ENCODE data around the gene TBCE.

TBCE gene, protein sequence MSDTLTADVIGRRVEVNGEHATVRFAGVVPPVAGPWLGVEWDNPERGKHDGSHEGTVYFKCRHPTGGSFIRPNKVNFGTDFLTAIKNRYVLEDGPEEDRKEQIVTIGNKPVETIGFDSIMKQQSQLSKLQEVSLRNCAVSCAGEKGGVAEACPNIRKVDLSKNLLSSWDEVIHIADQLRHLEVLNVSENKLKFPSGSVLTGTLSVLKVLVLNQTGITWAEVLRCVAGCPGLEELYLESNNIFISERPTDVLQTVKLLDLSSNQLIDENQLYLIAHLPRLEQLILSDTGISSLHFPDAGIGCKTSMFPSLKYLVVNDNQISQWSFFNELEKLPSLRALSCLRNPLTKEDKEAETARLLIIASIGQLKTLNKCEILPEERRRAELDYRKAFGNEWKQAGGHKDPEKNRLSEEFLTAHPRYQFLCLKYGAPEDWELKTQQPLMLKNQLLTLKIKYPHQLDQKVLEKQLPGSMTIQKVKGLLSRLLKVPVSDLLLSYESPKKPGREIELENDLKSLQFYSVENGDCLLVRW

DNA sequence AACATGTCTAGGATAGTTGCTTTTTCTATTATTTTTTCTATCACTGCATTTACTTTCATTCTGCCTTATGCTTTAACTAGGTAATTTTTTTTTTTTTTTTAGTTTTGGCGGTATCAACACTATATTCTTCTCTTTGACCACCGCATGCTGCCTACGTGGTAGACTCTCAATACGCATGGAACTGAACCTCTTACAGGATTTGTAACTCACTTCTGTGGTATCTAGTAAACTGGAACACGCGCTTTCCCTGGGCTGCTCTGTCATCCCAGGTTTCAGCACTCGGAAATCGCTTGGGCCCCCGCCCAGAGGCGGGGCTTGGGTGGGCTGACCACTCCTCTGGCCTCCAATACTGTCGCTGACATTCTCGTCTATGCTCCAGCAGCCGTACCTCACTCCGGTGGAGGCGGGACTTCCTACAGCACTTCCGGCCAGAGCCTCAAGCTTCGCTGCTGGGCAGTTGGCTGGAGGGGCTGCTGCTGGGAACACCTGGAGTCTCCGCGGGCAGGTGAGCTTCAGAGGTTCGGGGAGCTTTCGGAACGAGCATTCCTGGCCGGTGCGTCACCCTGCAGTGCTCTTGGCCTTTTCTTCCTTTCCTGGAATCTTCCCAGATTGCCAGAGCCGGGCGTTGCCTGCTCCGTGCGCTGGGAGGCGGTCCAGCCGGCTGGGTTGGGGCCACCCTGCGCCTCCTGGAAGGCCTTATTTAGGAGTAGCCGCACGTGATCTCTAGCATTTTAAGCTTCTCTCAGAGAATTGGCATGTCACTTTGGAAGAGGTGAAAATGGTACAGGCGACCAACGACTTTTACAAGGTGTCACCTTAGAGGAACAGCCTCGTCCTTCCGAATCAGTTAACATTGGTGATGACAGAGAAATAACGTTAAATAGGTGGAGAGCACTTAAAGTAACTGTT lies at the start of gene TBCE:
Gene TBCE, plus strand, starts transcription at position 428 of the 909 bp plus-strand sequence. CDS start 12,623 bp downstream, outside the sequence.
- peak; percentile 48 to 97 (median 91) for DNase-seq

DNA sequence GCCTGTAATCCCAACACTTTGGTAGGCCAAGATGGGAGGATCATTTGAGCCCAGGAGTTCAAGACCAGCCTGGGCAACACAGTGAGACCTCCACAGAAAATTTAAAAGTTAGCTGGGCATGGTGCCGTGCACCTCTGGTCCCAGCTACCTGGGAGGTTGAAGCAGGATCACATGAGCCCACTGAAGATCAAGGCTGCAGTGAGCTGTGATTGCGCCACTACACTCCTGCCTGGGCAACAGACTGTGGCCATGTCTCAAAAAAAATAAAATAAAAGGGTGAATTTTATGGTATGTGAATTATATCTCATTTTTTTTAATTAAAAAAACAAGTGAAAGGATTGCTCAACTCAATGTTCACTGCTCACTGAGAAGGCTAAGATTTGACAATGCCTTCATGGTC lies 48.0 kb upstream of the TBCE start:
- no peak for DNase-seq

DNA sequence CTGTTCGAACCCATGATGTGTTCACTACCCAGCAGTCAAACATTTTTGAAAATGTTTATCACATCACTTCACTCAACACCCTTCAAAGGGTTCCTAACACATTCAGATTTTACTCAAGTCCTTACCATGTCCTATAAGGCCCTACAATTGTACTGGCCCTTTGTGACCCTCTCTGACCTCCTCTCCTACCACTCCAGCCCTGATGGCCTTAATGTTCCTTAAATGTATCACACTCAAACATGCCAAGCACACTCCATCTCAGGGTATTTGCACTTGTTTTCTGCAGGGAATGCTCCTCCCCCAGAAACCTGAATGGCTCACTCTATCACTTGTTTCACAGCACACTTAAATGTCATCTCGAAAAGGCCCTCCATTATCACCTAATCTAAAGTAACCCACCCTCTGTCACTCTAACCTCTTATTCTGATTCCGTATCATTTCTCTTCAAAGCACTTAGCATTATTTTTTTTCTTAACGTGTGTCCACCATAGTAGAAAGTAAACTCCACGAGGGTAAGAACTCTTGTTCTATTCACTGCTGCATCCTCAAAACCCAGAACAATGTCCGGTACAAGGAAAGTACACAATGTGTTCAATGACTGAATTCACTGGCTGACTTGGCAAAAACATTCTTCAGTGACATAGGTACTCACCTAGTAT lies 46.6 kb upstream of the TBCE start:
- DNase-seq: no peak

DNA sequence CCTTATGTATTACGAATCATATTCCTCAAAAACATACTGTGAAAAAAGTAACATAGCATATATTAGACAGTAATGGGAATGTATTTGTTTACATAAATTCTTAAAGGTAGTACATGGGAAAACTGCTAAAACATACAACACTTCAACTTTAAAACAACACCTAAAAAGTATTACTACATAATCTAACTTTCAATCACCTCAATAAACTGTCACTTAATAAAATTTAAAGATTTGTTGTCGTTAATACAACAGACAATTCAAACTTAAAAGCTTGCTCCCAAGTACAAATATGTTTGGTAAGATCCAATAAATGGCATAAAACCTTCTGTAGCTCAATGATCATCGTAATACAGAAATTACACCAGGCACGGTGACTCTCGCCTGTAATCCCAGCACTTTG lies 42.9 kb upstream of the TBCE start:
- DNase-seq: no peak

DNA sequence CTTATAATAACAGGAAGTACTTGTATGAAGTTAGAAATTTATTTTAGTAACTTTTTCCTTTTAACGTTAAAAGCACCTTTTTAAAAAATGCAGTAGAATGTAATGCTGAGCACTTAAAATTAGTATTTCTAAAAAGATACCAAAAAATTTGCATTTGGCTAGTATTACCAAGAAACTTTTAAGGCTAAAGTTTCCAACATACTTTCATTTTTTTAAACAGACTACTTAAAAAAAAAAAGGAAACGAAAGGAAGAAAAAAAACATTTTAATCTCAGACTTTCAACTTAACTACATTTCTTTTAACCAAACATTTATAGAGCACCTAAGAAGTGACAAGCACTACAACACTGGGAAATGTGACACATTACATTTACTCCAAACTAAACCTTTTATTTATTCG lies 42.1 kb upstream of the TBCE start:
- no peak for DNase-seq

- DNase-seq: no peak
These were observed 41.4 kb upstream of the TBCE start for GRCh38 chr1:235325854-235326253.

DNA sequence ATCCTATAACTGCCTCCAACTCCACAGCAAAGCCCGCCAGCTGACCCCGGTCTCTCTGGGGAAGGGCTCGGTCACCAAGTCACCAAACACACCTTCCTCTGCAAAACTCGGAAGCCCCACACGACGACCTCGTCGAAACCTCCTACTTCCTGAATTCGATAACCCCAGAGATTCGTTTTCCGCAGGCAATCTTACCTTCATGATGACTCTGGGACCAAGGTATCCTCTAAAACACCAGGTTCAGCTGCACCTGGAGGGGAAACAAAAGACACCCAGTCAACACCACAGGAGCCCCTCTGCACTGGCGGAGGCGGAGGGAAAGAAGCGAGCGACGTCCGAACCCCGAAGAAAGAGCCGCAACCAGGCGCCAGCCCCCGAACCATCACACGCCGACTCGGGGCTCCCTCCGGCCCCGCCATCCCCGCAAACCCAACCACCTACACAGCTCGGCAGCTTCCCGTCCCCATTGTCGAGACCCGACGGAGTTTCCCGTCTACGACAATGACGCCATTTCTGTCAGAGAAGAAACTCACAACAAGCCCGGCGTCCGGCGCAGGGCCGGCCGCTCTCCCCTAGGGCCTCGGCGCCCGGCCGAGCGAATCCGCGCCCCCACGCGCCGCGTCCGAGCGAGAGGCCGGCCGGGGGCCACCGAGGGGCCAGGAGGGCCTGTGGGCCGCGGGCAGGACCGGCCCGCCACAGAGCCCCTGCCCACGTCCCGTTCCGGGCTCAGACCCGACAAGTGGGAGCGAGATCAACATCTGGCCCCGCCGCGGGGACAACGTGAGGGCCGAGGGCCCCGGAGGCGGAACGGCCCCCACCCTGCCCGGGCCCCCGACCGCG lies 40.3 kb upstream of the TBCE start:
- peak in 32 of 58 donors; percentile 6 to 46 (median 27) for DNase-seq

DNA sequence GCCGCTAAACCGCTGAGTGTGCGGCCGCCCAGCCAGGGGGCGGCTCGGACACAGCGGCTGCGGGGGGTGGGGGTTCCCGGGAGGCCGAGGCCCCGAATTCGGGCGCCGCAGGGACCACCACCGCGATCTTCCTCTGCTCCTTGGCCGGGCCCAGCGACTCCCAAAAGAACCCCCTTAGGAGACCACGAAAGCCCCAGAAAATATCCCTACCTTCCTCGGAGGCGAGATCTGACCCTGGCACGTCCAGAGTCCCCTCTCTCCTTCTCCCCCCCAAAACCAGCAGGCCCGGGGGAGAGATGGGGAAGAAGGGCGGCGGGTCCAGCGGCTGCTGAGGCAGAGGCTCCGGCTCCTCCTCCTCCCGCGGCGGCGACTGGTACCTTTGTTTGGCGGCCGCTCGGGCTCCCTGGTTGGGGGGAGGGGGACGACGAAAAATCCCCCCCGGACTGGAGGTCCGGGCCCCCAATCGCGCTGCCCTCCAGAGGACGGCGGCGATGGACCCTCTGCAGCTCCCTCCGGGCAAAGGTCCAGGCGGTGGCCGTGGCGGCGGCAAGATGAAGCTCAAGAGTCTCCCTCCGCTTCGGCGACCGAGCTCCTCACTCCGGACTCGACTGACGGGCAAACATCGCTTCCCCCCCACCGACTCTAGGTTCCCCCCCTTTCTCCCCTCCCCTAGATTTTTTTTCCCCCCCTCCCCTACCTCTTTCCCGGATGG lies 39.5 kb upstream of the TBCE start, which contains the start of gene ARID4B:
Gene ARID4B, minus strand, starts transcription at position 621 of the 712 bp plus-strand sequence. CDS start 1,260 bp downstream, outside the sequence.
- peak in 26 of 58 donors; percentile 25 to 95 (median 82) for DNase-seq

DNA sequence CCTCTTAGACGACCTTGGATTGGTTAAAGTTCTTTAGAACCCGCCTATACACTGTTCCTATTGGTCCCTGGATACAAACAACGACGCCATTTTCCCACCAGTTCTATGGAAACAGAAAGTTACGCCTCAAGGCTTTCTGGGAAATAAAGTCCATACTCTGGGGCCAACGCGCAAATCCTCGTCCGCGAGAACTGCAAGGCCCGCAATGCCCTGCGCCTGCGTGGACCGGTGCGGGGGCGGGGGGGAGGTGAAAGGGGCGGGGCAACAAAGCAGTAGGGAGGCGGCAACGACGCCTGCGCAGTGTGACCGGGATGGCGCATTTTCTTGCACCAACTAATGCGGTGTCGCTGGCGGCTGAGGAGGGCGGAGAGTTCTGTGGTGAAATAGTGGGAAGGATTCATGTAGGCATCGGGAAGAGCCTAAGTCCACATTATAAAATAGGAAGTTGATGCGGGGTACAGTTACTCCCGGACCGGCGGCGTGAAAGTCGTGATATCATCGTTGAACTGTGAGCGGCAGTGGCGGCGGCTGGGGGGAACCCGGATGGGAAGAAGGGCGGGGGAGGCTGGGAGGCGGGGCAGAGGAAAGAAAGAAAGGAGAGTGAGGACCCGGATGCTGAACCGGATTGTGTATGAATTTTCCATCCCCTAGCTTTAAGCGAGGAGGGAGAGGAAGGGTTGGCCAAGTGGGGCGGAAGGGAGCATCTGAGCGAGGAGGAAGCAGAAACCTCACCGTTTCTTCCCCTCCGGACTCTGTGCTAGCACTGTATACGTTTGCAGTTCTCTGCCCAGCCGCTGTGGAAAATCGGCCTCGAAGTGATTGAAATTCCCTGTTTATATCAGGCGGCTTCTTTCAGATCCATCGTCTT lies 38.7 kb upstream of the TBCE start, which contains the start of gene GGPS1:
Gene GGPS1, plus strand, starts transcription at position 300 of the 868 bp plus-strand sequence. CDS start 6,695 bp downstream, outside the sequence.
- peak; percentile 92 to 100 (median 98) for DNase-seq

DNA sequence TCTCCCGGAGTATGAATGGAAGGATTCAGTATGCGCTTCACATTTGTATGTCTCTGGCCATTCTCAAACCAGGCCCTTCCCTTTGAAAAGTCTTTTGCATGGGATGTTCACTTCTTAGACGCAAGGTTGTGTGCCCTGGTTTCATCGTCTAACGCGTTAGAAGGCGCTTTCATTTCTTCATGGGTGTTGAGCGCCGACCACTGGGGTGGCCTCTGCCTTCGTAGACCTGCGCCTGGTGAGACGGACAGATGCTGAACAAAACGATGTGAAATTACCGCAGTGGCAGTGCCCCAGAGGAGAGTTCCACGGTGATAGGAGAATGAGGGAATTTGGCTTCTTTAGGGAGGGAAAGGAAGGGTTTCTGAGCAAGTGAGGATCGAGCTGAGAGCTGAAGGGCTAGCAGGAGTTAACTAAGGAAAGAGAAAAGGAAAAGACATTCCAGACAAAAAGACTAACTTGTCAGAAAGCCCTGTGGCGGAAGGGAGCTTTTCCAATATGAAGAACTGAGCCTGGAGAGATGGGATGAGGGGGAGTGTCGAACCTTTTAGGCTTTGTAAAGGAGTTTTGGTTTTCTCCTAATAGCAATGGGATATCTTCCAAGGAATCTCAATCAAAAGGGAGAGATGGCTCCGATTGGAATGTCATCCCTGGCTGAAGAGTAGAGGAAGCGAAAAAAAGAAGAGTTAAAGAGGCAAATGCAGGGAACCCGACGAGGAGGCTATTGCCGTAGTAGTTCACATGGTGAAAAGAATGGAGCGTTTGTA lies 37.9 kb upstream of the TBCE start:
- DNase-seq: peak in 29 of 58 donors; percentile 5 to 76 (median 40)

- DNase-seq: no peak
These were observed 36.3 kb upstream of the TBCE start for GRCh38 chr1:235330918-235331285.

GRCh38 chr1:235331401-235331800 lies 35.8 kb upstream of the TBCE start:
- DNase-seq: no peak

GRCh38 chr1:235336903-235337302 lies 30.3 kb upstream of the TBCE start:
- no peak for DNase-seq

- no peak for DNase-seq
These were observed 27.5 kb upstream of the TBCE start for GRCh38 chr1:235339746-235340145.

DNA sequence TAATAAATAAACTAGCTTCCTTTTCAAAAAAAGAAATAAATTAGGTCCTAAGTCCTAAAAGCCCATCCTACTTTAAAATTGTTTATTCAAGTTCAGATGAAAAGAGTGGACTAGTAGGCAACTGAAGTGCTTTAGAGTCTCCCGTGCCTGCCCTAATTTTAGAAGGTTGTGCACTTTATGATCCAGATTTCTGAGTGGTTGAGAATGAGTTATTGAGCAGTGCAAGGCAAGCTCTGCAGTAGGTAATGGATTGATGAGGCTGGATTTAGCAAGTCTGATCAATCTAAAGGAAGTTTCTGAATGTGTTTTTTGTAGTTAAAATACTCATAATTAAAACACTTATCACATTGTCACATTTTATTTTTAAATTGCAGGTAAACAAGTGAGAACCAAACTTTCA lies 25.9 kb upstream of the TBCE start:
- DNase-seq: no peak

GRCh38 chr1:235342039-235342438 lies 25.2 kb upstream of the TBCE start:
- DNase-seq: no peak

DNA sequence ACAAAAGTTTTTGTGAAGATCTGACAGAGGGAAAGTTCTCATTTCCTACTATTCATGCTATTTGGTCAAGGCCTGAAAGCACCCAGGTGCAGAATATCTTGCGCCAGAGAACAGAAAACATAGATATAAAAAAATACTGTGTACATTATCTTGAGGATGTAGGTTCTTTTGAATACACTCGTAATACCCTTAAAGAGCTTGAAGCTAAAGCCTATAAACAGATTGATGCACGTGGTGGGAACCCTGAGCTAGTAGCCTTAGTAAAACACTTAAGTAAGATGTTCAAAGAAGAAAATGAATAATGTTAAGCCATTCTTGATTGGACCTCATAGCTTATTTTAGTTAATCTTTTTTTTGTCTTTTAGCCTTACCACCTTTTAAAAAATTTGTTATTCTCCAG lies 24.8 kb upstream of the TBCE start:
- DNase-seq: no peak

GRCh38 chr1:235343726-235344125 lies 23.5 kb upstream of the TBCE start:
- DNase-seq: no peak

Measured in anterior cingulate cortex (tissue), 58 donors.